HCT116 (cell line): Measurements from ENCODE around the gene GALNT2.

ENCODE experiments used
- CEBPB ChIP-seq: IDR thresholded peaks from 2 replicates; pipeline ENCODE4 v1.6.1; 2012; ENCODE audit warnings: low read depth
- CTCF ChIP-seq, 3 experiments: fragments of 200-600 bp in 1 of 3; sonication (generic) in 1 of 3; IDR thresholded peaks in 2 of 3; conservative IDR thresholded peaks in 1 of 3; 2 replicates each; pipeline ENCODE4 v1.5.1; 2012 to 2017; ENCODE audit warnings: low read depth in 2 of 3, low read length in 2 of 3, antibody characterized with exemption in 1 of 3, borderline replicate concordance in 1 of 3, control low read depth in 1 of 3, mild to moderate bottlenecking in 1 of 3, mixed read lengths in 1 of 3, mixed run types in 1 of 3, moderate library complexity in 1 of 3; ENCODE audit not compliant: insufficient read depth in 1 of 3
- EGR1 ChIP-seq: IDR thresholded peaks from 2 replicates; pipeline ENCODE4 v1.6.1; 2012; ENCODE audit warnings: low read depth
- JUND ChIP-seq: IDR thresholded peaks from 2 replicates; pipeline ENCODE4 v1.6.1; 2012
- REST ChIP-seq: IDR thresholded peaks from 2 replicates; pipeline ENCODE4 v1.6.1; 2012; ENCODE audit warnings: low read depth
- YY1 ChIP-seq: IDR thresholded peaks from 2 replicates; pipeline ENCODE4 v1.6.1; 2011; ENCODE audit warnings: low read length, low read depth, moderate library complexity, mild to moderate bottlenecking; ENCODE audit not compliant: insufficient replicate concordance; ENCODE audit errors: extremely low read depth
- ZNF274 ChIP-seq: fragments of 200-500 bp; sonication (Bioruptor generic); IDR thresholded peaks from 2 replicates; pipeline ENCODE4 v1.6.1; 2014; ENCODE audit warnings: mild to moderate bottlenecking, low read depth, low read length, inconsistent platforms

- no peak for TF ChIP-seq JUND
- TF ChIP-seq CTCF (IDR thresholded peaks at IDR 0.05 in 2 of 3, conservative IDR thresholded peaks at IDR 0.05 in 1 of 3; ENCODE audit: borderline replicate concordance in 1 of 3, insufficient read depth in 1 of 3, low read depth in 2 of 3, low read length in 2 of 3) = no peak
- TF ChIP-seq ZNF274 = no peak
- no peak for TF ChIP-seq CEBPB
- no peak for TF ChIP-seq EGR1
- no peak for TF ChIP-seq REST
- TF ChIP-seq YY1 = no peak
These were observed 170.0 kb downstream of the GALNT2 start for GRCh38 chr1:230237009-230237370.
